HG02642 (cell line): ENCODE results near the gene DNAJA4.
A peak's percentile ranks its signal among the peaks of the same experiment; 100 is the strongest.

Source experiments
- ATAC-seq: cut with Tn5 transposase; IDR thresholded peaks from one replicate; pipeline ENCODE4 v1.9.1; 2021; ENCODE audit warnings: mild to moderate bottlenecking; ENCODE audit not compliant: unreplicated experiment, poor library complexity

Gene DNAJA4

GRCh38 chr15:78264304-78265136 is at the start of gene DNAJA4:
Gene DNAJA4 (plus strand): TSS chr15:78264562. CDS start chr15:78264764, 202 bp downstream.
- no peak for ATAC-seq

DNA sequence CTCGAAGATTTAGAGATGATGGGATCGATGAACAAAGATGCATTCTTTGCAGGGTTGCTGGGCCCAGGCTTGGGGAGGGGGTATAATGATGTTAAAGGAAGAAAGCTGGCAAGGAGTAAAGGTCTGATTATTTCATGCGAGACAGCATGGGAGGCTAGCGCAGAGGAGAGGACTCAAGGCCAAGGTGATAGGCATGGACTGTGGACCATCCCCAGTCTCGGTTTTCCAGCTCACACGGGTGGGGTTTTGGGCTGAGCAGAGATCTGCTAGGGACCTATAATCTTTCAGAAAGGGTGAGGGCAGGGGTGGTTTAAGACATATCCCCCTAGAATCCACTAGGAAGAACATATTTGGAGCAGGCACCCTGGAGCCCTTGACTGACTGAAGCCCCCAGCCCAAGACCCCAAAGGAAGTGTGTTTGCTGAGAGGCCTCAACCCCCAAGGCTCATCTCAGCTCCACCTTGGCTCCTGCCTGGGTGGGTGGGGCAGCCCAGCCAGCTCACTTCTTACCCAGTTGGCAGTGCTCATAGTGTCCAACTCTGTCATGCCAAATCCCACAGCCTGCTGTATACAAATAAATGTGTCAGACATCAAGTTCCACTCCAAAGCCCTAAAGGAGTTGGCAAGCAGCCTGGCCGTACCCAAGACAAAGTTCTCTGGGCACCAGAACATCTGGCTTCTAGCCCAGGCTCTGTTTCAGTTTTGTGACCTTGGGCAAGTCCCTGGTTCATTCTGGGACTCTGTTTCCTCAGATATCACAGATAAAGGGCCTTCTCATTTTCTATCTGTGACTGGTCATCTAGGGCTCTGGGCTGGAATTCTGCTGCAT is 47.9 kb upstream of the DNAJA4 start:
- no peak for ATAC-seq

GRCh38 chr15:78220713-78221112 is 43.6 kb upstream of the DNAJA4 start:
- ATAC-seq = no peak

GRCh38 chr15:78222745-78223395 is 41.5 kb upstream of the DNAJA4 start:
- ATAC-seq = no peak

- ATAC-seq = no peak
Measured at GRCh38 chr15:78223396-78224022, 40.9 kb upstream of the DNAJA4 start.

DNA sequence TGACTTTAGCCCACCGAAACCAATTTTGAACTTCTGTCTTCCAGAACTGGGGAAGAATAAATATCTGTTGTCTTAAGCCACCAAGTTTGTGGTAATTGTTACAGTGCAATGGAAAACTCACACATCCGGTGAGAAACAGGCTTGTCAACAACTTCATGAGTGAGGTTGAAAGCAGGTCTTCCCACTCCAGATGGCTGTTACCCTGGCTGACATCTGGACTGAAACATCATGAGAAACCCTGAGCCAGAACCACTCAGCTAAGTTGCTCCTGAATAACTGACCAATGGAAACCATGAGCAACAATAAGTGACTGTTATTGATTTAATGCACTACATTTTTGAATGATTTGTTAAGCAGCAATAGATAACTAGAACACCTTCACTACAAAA is 40.3 kb upstream of the DNAJA4 start:
- ATAC-seq = no peak

GRCh38 chr15:78225783-78226541 is 38.4 kb upstream of the DNAJA4 start:
- ATAC-seq = no peak

GRCh38 chr15:78228356-78228996 is 35.9 kb upstream of the DNAJA4 start:
- no peak for ATAC-seq

GRCh38 chr15:78229431-78230406 is 34.6 kb upstream of the DNAJA4 start:
- no peak for ATAC-seq

DNA sequence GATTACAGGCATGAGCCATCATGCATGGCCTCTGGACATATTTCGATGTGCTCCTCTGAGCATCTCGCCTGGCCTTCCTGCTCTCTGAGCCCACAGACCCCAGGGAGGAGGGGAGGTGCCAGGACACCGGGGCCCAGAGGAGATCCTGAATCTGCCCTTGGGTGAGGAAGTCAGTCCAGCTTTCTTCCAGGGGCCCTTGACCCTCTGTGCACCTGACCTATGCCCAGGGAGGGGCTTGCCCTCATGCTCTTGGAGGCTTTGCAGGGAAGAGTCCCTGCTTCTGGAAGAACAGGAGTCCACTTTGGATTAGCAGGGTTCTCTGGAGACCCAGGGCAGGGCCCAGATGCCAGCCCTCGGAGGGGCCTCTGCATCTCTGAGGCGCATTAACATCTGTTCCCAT is 31.4 kb upstream of the DNAJA4 start:
- ATAC-seq = no peak

DNA sequence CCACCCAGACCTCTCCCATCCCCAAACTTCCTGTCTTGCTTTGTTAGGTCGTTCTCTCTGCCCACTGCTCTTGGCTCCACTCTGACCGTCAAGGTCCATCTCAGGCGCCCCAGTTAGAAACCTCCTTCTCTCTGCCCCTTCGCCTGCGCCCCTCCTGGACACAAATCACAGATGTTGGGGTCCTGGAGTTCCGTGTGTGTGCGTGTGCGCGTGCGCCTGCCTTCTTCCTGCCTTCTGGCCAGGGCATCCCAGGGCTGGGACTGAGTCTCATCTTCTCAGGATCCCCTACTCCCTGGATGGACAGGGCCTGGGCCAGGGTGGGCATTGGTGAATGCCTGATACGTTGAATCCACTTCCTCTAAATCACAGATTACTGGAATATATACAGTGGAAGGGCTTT is 30.9 kb upstream of the DNAJA4 start:
- no peak for ATAC-seq

- no peak for ATAC-seq
Measured at GRCh38 chr15:78234515-78235040, 29.8 kb upstream of the DNAJA4 start, which contains the start of gene ACSBG1. Gene ACSBG1 (minus strand): TSS chr15:78234565. CDS start chr15:78234501, 64 bp downstream.

- ATAC-seq = no peak
Measured at GRCh38 chr15:78236491-78236890, 27.9 kb upstream of the DNAJA4 start.

- no peak for ATAC-seq
Measured at GRCh38 chr15:78237146-78237545, 27.2 kb upstream of the DNAJA4 start.

GRCh38 chr15:78239811-78240210 is 24.6 kb upstream of the DNAJA4 start:
- no peak for ATAC-seq

DNA sequence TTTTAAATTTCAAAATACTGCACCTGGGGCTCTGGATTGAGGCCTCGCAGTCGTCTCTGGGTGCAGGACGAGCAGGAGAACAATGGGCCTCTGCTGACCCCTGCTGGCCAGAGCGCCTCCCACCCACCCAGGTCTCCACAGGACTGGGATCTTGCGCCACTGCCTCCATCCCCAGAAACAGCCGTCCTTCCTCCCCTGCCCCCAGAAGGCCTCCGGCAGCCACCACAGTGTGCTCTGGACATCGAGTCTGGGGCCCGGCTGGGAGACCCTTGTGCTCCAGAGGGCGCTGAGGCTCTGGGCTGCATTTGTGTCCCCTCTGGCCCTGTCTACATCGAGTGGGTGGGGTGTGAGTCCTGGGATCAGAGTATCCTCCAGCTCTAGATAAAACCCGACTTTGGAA is 23.3 kb upstream of the DNAJA4 start:
- peak; percentile 48 for ATAC-seq

DNA sequence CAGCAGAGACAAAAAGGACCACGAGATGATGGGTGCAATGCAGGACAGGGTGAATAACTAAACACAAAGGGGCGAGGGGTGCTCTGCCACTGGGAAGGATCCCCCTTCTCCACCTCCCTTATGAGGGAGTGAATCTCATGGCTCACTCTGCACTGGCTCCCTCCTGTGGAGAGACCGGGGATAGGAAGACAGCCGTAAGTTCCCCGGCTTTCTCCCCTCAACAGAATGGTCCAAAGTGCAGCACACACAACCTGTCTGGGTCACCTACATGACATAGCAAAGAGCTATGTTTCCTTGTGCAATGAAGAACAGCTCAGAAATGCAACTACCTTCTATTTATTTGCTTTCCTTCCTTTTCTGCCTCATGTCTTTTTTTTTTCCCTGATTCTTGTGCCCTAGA is 22.2 kb upstream of the DNAJA4 start:
- ATAC-seq = no peak

DNA sequence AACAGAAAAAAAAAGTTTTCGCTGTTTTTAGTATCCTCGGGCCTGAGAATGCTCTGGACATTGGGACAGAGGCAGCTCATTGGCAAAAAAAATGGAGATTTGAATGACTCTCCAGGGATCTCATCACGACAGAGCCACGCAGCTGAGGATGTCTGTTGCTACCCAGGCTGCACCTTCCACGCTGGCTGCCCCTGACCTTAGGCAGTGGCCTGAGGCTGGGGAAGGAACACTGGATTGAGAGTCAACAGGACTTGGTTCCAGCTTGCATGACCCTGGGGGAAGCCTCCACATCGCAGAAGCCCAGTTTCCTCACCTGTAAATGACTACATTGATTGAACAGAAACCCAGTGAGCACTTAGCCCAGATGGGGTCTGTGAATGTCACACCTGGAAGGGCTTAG is 21.3 kb upstream of the DNAJA4 start:
- no peak for ATAC-seq
